Loucy (cell line): ENCODE measurements around the gene DDX3Y.

Experiments
- CTCF ChIP-seq: fragments of 200-600 bp; sonication (generic); conservative IDR thresholded peaks from 2 replicates; pipeline ENCODE4 v1.5.1; 2014; ENCODE audit warnings: mild to moderate bottlenecking, antibody characterized with exemption, low read length
- EZH2phosphoT487 ChIP-seq: fragments of 200-600 bp; IDR thresholded peaks from 2 replicates; pipeline ENCODE4 v1.6.1; 2018; ENCODE audit warnings: antibody characterized with exemption, mild to moderate bottlenecking, moderate library complexity, borderline replicate concordance

DNA sequence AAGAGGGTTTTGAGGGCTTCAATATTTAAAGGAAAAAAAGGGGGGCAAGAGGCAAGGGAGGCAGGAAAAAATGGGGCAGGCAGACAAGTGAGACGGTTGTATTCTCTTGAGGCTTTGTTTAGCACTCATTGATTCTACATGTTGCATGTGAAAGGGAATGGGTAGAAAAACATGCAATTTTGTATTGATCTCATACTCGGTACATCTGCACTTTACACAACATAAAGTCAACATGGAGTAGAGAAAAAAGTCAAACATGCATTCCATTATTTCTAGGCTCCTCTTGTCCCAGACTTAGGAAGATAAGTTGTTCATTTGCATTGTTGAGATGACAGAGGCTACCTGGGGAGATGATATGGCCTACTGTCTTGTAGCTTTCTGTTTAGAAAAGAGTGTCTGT lies 36.7 kb upstream of the DDX3Y start:
- TF ChIP-seq CTCF = no peak
- TF ChIP-seq EZH2phosphoT487 = no peak
